Right atrium auricular region (tissue), 2 donors: Measurements from ENCODE around the gene TMSB10. TPM values are rescaled to one million over a fixed set of nuclear protein-coding genes. Genes with fewer than 3 reads are reported as not detected.

Experiments used
- DNase-seq: peaks from one replicate; pipeline ENCODE4 v3.0.0-alpha.2; 2019; ENCODE audit warnings: low spot score
- H3K27ac ChIP-seq, 2 donors: fragments of 200-600 bp; sonication (generic); 1 replicate in 1 of 2; 2 replicates in 1 of 2; pipeline ENCODE4 v1.5.1; 2016 to 2019
- H3K27me3 ChIP-seq, 2 donors: fragments of 200-600 bp; sonication (generic); one replicate each; pipeline versions ENCODE4 v1.5.1 to v1.6.0; 2017 to 2019
- H3K36me3 ChIP-seq: fragments of 200-600 bp; sonication (generic); one replicate; pipeline ENCODE4 v1.5.1; 2016
- H3K4me1 ChIP-seq, 2 donors: fragments of 200-600 bp; sonication (generic); one replicate each; pipeline versions ENCODE4 v1.5.1 to v1.6.0; 2017 to 2019
- H3K4me3 ChIP-seq, 2 donors: fragments of 200-600 bp; sonication (generic); 1 replicate in 1 of 2; 2 replicates in 1 of 2; pipeline ENCODE4 v1.5.1; 2017 to 2019; ENCODE audit warnings: mild to moderate bottlenecking in 1 of 2, moderate library complexity in 1 of 2
- H3K9me3 ChIP-seq, 2 donors: fragments of 200-600 bp; sonication (generic); one replicate each; pipeline ENCODE4 v1.5.1; 2019
- CTCF ChIP-seq, 2 donors: fragments of 200-600 bp; sonication (generic); IDR thresholded peaks; one replicate each; pipeline ENCODE4 v1.5.1; 2019; ENCODE audit warnings: antibody characterized with exemption in 2 of 2
- total RNA-seq, 2 donors: library from RNA; depleted of rRNA; stranded (reverse); fragments of >200 nt; gene quantifications; one replicate each; pipeline ENCODE4 v1.1.0, GENCODE V29; 2016

TMSB10 gene
- total RNA-seq, 2 donors from 2014 or later = 1,113 to 1,769 TPM

GRCh38 chr2:84901593-84902120 lies 3.8 kb upstream of the TMSB10 start:
- Histone ChIP-seq H3K27ac (no peak overlapping the region), H3K4me1 (peaks cover 0 to 24% of the 10 kb centered on the region in 2 donors), H3K36me3 (peaks cover 8% of the 10 kb centered on the region), H3K4me3 (no peak overlapping the region), H3K9me3 (no peaks in the 10 kb centered on the region), H3K27me3 (no peaks in the 10 kb centered on the region)
- no peak for TF ChIP-seq CTCF (IDR thresholded peaks at IDR 0.05)
- DNase-seq = peak; percentile 40

GRCh38 chr2:84902526-84902925 lies 2.9 kb upstream of the TMSB10 start:
- H3K27ac ChIP-seq = no peak overlapping the region
- H3K36me3 ChIP-seq = peaks cover 10% of the 10 kb centered on the region
- TF ChIP-seq CTCF (IDR thresholded peaks at IDR 0.05) = no peak
- DNase-seq = peak; percentile 21
- H3K27me3 ChIP-seq = no peaks in the 10 kb centered on the region
- H3K4me1 ChIP-seq = peaks cover 0 to 24% of the 10 kb centered on the region in 2 donors
- no peak overlapping the region for H3K4me3 ChIP-seq
- H3K9me3 ChIP-seq = no peaks in the 10 kb centered on the region

GRCh38 chr2:84904151-84904550 lies 1.3 kb upstream of the TMSB10 start:
- H3K36me3 ChIP-seq = peaks cover 10% of the 10 kb centered on the region
- H3K4me1 ChIP-seq = peaks cover 0 to 8% of the 10 kb centered on the region in 2 donors
- TF ChIP-seq CTCF (IDR thresholded peaks at IDR 0.05) = no peak
- DNase-seq = peak; percentile 56
- H3K9me3 ChIP-seq = no peaks in the 10 kb centered on the region
- peak overlapping the region; percentile 87 to 93 for H3K27ac ChIP-seq
- H3K4me3 ChIP-seq = peak overlapping the region; percentile 86 to 94
- H3K27me3 ChIP-seq = no peaks in the 10 kb centered on the region

- Histone ChIP-seq H3K4me3 (peak overlapping the region; percentile 86 to 94), H3K27me3 (no peaks in the 10 kb centered on the region), H3K36me3 (peaks cover 10% of the 10 kb centered on the region), H3K4me1 (peaks cover 0 to 8% of the 10 kb centered on the region in 2 donors), H3K9me3 (no peaks in the 10 kb centered on the region), H3K27ac (peak overlapping the region; percentile 87 to 93)
- DNase-seq = peak; percentile 95
- TF ChIP-seq CTCF (IDR thresholded peaks at IDR 0.05) = no peak
Observed at GRCh38 chr2:84904717-84905174, 710 bp upstream of the TMSB10 start.

GRCh38 chr2:84906108-84906899 lies 848 bp downstream of the TMSB10 start:
- H3K27me3 ChIP-seq = no peaks in the 10 kb centered on the region
- H3K36me3 ChIP-seq = peaks cover 10% of the 10 kb centered on the region
- TF ChIP-seq CTCF (IDR thresholded peaks at IDR 0.05) = no peak
- peak overlapping the region; percentile 87 to 93 for H3K27ac ChIP-seq
- H3K9me3 ChIP-seq = no peaks in the 10 kb centered on the region
- peak overlapping the region; percentile 86 to 94 for H3K4me3 ChIP-seq
- peak; percentile 61 for DNase-seq
- peaks cover 0 to 8% of the 10 kb centered on the region in 2 donors for H3K4me1 ChIP-seq
